Medulla oblongata (tissue), 1 donor: Measurements from ENCODE around the gene PSORS1C1.

ENCODE experiments used
- DNase-seq: peaks from one replicate; pipeline ENCODE4 v3.0.0-alpha.2; 2015; ENCODE audit errors: extremely low spot score

Gene PSORS1C1

DNA sequence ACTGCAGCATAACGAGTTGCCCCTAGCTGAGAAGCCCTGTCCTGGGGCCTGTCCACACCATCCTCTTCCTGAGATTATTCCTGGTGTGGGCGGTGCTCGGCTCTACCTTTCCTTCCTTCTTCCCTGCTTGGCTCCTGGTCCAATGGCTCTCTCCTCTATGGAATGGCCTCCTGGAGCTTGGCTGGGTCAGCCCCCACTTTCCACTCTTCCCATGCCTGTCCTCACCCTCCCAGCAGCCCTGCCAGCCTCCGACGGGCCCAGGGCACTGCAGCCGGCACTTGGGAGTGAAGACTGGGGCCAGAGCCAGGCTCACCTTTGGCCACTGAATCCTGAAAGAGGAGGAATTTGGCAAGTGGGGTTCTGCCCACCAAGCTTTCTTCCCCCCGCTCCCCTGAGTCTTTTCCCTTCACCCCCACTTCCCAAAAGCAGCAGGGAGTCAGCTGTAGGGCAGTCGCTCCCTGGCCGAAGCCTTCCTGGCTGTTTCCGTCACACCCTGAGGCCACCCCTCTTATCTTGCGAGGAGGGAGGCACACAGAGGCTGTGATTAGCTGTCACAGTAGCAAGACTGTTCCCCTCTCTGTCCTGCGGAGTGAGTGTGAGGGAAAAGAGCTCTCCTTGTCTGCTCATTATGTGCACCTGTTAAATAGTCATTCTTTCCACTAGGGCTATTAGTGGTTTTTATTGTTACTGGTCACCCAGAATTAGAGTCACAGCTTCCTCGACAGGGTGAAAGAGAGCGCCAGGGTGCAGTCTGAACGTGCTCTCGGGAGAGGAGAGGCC, 12.0 kb downstream of the PSORS1C1 start:
- DNase-seq = no peak

DNA sequence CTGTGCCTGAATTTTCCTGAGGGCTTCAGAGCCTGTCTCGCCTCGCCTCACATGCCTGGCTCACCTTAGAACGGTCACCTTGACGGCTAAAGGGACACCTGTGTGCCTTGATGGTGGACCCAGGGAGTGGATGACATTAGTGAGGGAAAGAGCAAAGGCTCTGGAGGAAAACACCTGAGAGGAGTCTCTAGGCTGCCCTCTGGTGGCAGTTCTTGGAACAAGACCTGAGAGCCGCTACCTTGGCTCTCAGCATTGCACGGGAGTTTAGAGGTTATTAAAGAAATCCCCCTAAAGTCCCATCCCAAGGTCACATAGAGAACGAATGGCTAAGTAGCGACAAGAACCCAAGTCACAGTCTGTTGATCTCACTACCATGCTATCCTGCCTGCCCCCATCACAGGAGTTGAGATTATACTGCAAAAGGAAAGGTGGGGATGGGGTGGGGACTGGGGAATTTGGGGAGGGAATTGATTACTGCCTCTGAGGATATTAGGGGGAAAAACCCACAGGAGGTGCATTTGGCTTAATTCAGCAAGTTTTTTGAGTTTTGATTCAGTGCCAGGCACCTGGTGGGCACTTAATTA, 13.6 kb downstream of the PSORS1C1 start:
- peak; percentile 61 for DNase-seq

DNA sequence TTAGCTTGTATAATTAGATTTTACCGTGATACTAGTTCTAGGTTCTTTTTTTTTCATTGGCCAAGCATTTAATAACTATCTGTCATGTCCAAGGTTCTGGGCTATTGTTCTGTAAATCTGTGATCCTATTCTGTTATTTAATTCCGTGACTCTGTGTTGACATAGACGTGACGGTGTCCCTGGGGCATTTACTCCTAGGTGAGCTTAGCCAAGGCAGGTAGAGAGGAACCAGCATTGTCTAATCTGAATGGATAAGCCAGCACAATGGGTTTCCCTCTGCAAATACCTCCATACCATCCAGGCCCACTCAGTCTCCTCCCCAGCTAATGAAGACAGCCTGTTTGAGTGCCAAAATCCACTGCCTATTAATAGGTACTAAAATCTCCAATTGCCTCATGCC, 14.5 kb downstream of the PSORS1C1 start:
- DNase-seq = no peak

DNA sequence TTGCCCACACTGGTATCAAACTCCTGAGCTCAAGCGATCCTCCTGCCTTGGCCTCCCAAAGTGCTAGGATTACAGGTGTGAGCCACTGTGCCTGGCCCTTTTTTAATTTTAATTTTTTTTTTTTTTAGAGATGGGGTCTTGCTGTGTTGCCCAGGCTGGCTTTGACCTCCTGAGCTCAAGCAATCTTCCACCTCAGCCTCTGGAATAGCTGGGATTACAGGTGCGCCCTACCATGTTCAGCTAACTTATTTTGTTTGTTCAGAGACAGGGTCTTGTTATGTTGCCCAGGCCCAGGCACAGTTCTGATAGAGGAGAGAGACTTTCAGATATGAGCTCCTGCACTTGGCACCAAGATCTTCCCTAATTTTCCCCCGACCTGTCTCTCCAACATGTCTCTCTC, 16.2 kb downstream of the PSORS1C1 start:
- no peak for DNase-seq

DNA sequence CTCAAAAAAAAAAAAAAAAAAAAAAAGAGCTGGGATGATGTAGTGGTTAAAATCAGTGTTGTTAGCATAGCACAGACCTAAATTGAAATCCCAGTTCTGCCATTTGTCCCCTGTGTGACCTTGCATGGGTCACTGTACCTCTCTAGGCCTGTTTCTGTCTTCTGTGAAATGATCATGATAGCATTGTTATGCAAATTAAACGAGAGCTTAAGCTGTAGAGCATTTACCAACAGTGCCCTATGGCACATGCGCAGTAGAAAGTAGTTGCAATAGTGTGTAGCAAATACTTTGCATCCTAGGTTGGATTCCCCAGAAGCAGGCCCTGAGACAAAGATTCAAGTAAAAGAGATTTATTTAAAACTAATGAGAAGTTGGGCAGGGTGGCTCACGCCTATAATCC, 17.0 kb downstream of the PSORS1C1 start:
- no peak for DNase-seq

DNA sequence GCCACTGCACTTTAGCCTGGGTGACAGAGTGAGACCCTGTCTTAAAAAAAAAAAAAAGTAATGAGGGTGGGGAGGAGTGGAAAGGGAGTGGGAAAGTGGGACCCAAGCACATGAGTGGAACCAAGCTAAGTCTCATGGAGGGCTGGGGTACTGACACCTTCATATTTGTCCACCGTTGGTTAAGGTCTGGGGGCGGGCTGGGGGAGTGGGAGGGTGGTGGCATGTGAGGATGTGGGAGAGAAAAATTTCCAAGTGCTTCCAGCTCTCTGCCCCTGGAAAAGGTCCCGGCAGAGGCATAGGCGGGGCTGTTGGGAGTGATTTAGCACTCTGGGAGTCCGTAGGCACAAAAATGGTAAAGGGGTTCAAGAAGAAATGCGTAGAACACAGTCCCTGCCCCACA, 18.2 kb downstream of the PSORS1C1 start:
- DNase-seq = no peak

DNA sequence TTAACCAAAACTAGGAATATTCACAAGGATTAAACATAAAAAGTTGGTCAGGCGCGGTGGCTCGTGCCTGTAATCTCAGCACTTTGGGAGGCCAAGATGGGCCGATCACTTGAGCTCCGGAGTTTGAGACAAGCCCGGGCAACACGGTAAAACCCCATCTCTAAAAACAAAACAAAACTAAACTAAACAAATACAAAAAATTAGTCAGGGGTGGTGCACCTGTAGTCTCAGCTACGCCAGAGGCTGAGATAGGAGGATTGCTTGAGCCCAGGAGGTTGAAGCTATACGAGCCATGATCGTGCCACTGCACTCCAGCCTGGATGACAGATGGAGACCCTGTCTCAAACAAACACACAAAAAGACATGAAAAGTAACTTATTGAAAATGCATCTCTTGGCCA, 21.1 kb downstream of the PSORS1C1 start:
- no peak for DNase-seq

DNA sequence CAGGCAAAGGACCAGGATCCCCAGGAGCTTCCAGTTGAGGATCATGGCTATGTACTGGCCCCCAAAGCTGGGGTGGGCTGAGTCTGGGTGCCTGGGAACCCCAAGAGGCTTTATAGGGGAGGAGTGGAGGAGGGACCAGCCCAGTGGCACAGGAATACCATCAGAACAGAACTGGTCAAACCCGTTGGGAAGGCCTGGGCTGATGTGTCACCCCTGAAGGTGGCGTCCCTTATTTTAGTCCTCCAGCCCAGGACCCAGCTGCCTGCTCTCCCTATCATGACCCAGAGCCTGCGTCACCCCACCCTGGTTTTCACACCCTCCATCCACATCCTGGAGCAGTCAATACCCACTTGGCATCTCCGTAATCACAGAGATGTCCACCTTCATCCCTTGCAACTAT, 24.4 kb downstream of the PSORS1C1 start, which contains the start of gene PSORS1C2:
Gene PSORS1C2 (minus strand): TSS at position 85 of the 400 bp plus-strand sequence. CDS start 40 bp downstream, at position 45.
- DNase-seq = no peak

DNA sequence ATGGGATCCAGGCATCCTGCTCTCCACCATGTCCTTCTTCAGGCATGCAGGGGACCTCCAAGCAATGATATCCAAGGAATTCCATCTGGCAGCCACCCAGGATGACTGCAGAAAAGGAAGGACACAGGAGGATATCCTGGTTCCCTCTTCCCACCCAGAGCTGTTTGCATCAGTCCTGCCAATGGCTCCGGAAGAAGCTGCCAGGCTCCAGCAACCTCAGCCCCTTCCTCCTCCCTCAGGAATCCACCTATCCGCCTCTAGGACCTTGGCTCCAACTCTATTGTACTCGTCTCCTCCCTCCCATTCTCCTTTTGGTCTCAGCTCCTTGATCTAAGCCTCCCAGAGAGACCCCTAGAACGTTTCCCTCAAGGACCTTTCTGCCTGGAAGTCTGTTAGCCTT, 25.0 kb downstream of the PSORS1C1 start:
- DNase-seq = no peak

DNA sequence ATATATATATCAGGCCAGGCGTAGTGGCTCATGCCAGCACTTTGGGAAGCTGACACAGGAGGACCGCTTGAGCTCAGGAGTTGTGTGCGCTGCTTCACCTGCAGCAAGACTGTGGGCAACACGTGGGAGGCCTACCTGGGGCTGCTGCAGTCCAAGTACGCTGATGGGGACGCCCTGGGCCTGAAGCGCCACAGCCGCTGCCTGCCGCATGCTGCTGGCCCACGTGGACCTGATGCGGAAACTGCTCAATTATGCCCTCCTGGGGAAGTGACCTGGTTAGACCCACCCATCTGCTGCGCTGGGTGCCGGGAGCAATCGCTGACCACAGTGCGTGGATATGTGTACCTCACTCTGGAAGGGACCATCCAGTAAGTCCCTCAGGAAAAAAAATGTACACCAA, 26.0 kb downstream of the PSORS1C1 start:
- DNase-seq = no peak

DNA sequence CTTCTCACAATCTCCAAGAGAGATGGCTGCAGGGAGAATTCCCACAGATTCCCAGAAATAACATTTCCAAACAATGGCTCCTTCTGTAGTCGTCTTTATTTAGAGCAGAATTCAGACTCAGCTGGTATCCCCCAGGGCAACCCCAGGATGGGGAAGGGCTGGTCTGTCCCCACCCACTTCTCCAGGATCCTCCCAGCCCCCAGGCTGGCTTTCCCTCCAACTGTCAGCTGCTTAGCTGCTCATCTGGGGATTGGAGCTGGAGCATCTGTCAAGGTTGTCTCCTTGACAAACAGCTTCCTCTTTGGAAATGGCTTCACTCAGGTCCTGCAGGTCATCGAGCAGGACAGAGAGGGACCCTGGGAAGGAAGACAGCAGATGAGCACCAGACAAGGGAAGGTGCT, 27.8 kb downstream of the PSORS1C1 start:
- DNase-seq = no peak

DNA sequence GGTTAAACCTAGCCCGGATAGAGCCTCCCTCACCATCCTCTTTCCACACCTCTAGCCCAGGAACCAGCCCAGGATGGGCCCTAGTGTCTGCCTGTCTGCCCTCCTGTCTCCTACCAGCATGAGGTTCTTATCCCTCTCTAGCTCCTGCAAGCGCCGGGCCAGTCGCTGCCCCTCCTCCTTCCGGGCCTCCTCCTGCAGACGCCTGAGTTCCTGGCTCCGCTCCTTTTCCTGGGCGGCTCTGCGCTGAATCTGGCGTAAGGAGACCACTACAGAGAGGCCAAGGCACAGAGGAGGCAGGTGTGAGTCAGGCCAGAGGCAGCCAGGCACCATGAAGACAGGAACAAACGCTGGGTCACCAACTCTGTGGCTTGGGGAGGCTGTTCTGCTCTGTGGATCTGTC, 28.5 kb downstream of the PSORS1C1 start:
- no peak for DNase-seq

DNA sequence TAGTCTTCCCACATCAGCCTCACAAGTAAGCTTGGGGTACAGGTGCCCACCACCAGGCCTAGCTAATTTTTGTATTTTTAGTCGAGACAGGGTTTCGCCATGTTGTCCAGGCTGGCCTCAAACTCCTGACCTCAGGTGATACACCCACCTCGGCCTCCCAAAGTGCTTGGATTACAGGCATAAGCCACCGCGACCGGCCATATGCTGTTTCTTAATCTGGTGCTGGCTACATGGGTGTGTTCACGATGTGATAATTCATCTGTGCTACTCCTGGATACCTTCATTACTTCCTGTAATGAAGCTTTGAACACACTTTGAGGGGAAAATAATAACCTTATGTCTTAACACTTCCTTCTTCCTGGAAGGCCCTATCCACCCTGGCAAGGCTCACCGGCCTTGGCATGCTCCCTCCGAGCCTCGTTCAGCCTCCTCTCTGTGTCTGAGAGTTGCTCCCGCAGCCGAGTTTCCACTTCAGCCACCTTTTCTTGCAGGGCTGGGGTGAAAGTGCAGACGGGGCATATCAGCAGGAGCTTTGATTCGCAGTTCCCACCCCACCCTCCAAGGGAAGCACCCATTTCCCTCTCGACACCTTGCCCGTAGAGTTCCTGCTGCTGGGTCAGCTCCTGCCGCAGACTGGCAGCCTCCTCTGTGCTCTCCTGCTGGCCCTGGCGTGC, 29.8 kb downstream of the PSORS1C1 start:
- DNase-seq = no peak

DNA sequence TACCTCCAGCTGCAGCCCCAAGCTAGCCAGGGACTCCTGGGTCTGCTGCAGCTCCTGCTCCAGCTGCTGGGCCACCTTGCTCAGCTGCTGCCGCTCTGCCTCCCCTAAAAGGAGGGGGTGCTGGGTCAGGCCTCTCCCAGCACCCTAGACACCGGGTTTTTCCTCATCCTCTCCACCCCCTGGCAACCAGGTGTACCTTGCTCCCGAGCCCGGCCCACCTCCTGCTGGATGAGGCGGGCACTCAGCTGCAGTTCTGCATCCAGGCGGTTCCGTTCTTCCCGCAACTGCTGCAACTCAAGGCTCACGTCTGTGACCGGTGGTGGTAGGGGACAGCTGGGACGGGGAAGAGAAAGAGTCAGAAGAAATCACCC, 30.4 kb downstream of the PSORS1C1 start:
- no peak for DNase-seq

DNA sequence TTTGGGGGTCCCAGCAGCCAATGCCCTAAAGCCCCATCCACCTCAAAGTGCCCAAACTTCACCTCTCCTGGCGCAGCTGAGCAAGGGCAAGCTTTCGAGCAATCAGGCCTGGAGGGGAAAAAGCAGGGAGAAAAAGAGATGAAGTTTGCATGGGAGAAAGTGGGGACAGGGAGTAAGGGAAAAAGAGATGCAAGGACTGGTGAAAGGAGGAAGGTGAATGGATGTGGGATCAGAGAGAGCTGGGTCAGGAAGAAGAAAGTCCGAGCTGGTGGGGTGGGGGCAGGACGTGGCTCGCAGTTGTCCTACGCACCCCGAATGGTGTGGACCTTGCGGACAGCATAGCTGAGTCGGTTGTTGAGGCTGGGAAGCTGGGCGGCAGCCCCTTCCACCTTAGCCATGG, 30.8 kb downstream of the PSORS1C1 start:
- DNase-seq = no peak

DNA sequence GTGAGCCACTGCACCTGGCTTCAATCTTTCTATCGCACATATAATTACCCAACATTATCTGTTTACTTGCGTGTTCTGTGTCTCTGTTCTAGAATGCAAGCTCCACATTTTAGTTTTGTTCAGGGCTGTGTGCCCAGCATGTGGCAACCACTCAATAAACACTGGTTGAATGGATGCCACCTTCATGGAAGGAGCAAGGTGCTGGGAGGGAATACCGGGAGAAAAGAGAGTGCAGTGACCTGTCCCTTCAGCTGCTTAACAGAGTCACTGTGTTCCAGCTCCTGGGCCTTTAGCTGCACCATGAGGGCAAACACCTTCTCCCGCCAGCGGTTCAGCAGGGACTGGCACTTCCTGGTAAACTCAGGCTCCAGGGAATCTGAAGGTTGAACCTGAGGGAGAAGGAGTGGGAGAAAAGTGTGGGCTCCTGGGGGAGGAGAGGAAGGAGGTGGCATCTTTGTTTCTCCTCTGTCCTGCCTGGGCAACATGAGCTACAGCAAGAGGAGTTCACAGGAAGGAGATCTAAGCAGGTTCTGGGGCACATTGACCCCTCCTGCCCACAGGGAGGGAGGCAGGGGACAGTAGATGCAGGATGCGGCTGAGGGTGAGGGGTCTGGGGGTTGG, 35.3 kb downstream of the PSORS1C1 start:
- no peak for DNase-seq

DNA sequence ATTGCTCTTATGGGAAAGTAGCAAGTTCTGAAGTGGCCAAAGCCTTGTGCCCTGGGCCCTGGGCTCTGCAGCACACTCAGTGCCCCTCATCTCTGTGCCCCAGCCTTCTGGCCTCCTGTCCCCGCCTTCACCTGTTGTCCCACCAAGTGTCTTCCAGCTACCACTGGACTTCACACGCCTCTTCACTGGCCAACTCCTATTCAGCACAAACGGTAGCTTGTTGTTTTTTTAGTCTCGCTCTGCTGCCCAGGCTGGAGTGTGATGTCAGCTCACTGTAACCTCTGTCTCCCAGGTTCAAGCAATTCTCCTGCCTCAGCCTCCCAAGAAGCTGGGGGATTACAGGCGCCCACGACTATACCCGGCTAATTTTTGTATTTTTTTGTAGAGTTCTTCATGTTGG, 38.2 kb downstream of the PSORS1C1 start:
- DNase-seq = no peak

DNA sequence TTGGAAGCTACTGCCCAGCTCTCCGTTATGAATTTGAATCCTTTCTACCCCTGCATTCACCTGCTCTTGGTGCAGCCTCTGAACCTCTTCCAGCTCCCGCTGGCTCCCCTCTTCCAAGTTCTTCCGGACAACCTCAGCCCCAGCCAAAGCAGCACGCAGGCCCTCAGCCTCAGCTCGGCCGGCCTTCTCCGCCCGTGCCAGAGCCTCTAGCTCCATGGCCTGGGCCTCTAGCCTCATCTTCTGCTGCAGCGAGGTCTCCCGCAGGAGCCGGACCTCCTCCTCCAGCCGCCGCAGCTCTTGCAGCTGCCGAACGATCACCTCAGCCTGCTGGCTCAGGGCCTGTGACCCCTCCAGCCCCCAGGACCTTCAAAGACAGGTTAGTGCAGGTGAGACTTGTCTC, 39.8 kb downstream of the PSORS1C1 start:
- no peak for DNase-seq

DNA sequence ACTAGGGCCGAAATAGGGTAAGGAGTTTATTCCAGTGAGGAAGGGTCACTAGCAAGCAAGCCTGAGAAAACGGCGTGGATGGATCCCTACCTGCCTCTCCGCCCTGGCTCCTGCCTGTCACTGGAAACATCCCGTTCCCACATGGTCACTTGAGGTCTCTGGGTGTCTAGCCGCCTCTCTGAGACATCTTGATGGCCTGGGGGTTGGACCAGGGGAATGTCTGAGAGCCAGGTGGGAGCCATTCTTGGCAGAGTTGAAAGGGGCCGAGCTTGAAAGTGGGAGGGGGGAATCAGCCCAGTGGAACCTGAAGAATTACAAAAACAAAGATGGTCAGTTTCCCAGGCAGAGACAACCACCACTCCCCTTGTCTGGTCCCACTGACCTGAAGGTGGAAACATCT, 42.0 kb downstream of the PSORS1C1 start:
- DNase-seq = no peak

DNA sequence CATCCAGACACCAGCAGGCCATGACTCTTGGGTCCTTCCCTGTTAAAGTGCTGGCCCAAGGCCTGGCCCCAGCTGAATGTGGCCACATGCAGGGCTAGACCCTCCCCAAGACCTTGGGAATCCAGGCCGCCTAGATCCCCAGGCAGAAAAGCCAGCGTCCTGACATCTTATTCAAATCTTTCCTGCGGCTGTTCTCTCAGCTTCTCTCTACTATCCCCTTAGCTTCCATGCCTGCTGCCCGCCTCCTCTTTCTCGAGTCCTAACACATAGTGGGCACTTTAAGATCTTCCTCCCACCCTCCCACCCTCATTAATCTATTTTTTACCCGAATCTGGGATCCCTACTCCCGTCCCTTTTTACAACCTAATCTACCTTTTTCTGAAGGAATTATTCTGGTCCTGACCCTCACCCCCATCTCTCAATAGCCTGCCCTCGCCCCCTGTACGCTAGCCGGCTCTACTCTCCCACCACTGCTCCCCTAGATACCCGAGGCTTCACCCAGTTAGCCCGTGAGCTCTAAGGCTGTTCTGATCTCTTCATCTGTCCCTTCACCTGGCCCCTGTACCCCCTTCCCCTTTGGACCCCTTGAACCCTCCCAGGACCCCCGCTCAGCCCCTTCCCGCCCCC, 43.0 kb downstream of the PSORS1C1 start, which contains the start of gene CCHCR1:
Gene CCHCR1 (minus strand): TSS at position 290 of the 627 bp plus-strand sequence. CDS start 202 bp downstream, at position 88.
- DNase-seq = no peak

DNA sequence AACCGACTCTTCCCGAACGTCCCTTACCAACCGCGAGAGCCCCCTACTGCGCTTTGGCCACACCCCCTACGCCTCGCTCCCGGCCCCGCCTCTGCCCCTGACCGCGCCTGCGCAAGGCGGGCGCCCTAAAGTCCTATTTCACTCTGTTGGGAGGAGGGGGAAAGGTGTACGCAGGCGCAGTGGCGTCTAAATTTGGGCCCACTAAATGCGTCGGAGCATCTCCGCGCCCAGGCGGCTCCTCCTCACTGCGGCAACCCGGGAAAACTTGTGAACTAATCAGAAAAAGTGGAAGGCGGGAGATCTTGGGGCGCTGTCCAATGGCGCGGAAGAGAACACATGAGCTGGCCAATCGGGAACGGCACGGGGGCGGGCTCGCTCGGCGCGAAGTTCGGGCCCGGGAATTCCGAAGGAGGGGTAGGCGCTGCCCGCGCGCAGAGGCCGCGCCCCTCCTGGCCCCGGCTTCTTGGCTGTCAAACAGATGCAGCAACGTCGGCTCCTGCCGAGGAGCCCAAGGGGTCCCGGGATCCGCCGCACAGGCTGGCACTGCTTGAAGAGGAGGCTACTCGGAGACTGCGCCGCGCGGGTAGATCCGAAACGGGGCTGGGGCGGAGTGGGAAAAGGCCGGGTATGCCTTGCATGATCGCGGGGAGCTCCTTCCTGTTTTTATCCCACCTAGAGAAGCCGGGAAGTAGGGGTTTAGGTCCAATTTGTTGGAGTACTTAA, 43.7 kb downstream of the PSORS1C1 start, which contains the start of gene TCF19:
Gene TCF19 (plus strand): TSS at position 450 of the 723 bp plus-strand sequence. CDS start 881 bp downstream, outside the sequence.
- peak; percentile 99 for DNase-seq
